H9 (cell line): ENCODE data around the gene BMERB1. TPM values are rescaled to one million over a fixed set of nuclear protein-coding genes. Genes with fewer than 3 reads are reported as not detected.

Experiments used
- DNase-seq: peaks from one replicate; pipeline ENCODE4 v3.0.0-alpha.2; 2017
- H2AFZ ChIP-seq: one replicate; pipeline ENCODE4 v1.6.1; 2013; ENCODE audit warnings: mild to moderate bottlenecking, low read length, control low read depth, moderate library complexity
- H2AK5ac ChIP-seq: 2 replicates; pipeline ENCODE4 v1.6.1; 2013; ENCODE audit warnings: low read length, control low read depth, mixed read lengths; ENCODE audit not compliant: insufficient read length
- H2BK120ac ChIP-seq: one replicate; pipeline ENCODE4 v1.6.1; 2013; ENCODE audit warnings: low read depth, mild to moderate bottlenecking, low read length, control low read depth, inconsistent platforms; ENCODE audit not compliant: poor library complexity, severe bottlenecking
- H2BK12ac ChIP-seq: 2 replicates; pipeline ENCODE4 v1.6.1; 2013; ENCODE audit warnings: low read length, control low read depth, mixed read lengths, low read depth; ENCODE audit not compliant: insufficient read length
- H2BK15ac ChIP-seq: 2 replicates; pipeline ENCODE4 v1.6.1; 2013; ENCODE audit warnings: low read depth, low read length, control low read depth
- H2BK20ac ChIP-seq: one replicate; pipeline ENCODE4 v1.6.1; 2013; ENCODE audit warnings: low read depth, mild to moderate bottlenecking, low read length, control low read depth, inconsistent platforms; ENCODE audit not compliant: poor library complexity, severe bottlenecking
- H2BK5ac ChIP-seq: 2 replicates; pipeline ENCODE4 v1.6.1; 2013; ENCODE audit warnings: low read length, control low read depth, mixed read lengths; ENCODE audit not compliant: insufficient read length
- H3K14ac ChIP-seq: 2 replicates; pipeline ENCODE4 v1.6.1; 2013; ENCODE audit warnings: low read length, control low read depth; ENCODE audit not compliant: insufficient read depth
- H3K18ac ChIP-seq: 2 replicates; pipeline ENCODE4 v1.6.1; 2013; ENCODE audit warnings: low read depth, mild to moderate bottlenecking, mixed read lengths, low read length, control low read depth; ENCODE audit not compliant: insufficient read length
- H3K23ac ChIP-seq: 2 replicates; pipeline ENCODE4 v1.6.1; 2013; ENCODE audit warnings: low read length, control low read depth, mixed read lengths, low read depth; ENCODE audit not compliant: insufficient read length
- H3K23me2 ChIP-seq: 2 replicates; pipeline ENCODE4 v1.6.1; 2013; ENCODE audit warnings: low read depth, mild to moderate bottlenecking, mixed read lengths, low read length, control low read depth; ENCODE audit not compliant: insufficient read length, poor library complexity, severe bottlenecking
- H3K27ac ChIP-seq: 2 replicates; pipeline ENCODE4 v1.5.1; 2013; ENCODE audit warnings: low read length, control low read depth, mixed read lengths, low read depth; ENCODE audit not compliant: insufficient read length
- H3K27me3 ChIP-seq: 2 replicates; pipeline ENCODE4 v1.6.1; 2013; ENCODE audit warnings: low read length, control low read depth, inconsistent platforms; ENCODE audit not compliant: insufficient read depth
- H3K4ac ChIP-seq: 2 replicates; pipeline ENCODE4 v1.6.1; 2013; ENCODE audit warnings: low read depth, mild to moderate bottlenecking, control low read depth, inconsistent platforms, low read length, moderate library complexity
- H3K4me1 ChIP-seq: 2 replicates; pipeline ENCODE4 v1.6.1; 2013; ENCODE audit warnings: low read length, control low read depth, inconsistent platforms; ENCODE audit not compliant: insufficient read depth
- H3K4me2 ChIP-seq: 2 replicates; pipeline ENCODE4 v1.6.1; 2013; ENCODE audit warnings: low read length, control low read depth, mixed read lengths; ENCODE audit not compliant: insufficient read length, insufficient read depth
- H3K56ac ChIP-seq: 2 replicates; pipeline ENCODE4 v1.6.1; 2013; ENCODE audit warnings: low read depth, mild to moderate bottlenecking, mixed read lengths, low read length, control low read depth; ENCODE audit not compliant: insufficient read length
- H3K79me1 ChIP-seq: 2 replicates; pipeline ENCODE4 v1.6.1; 2013; ENCODE audit warnings: low read depth, mild to moderate bottlenecking, moderate library complexity, low read length, control low read depth, inconsistent platforms; ENCODE audit not compliant: insufficient read depth, poor library complexity, severe bottlenecking
- H3K79me2 ChIP-seq: 2 replicates; pipeline ENCODE4 v1.6.1; 2013; ENCODE audit warnings: low read length, control low read depth, inconsistent platforms; ENCODE audit not compliant: insufficient read depth
- H3K9ac ChIP-seq: 2 replicates; pipeline ENCODE4 v1.6.1; 2013; ENCODE audit warnings: low read length, control low read depth, mixed read lengths; ENCODE audit not compliant: insufficient read length; ENCODE audit errors: extremely low read depth
- H3K9me3 ChIP-seq: one replicate; pipeline ENCODE4 v1.6.1; 2013; ENCODE audit warnings: low read depth, low read length, inconsistent platforms; ENCODE audit not compliant: control insufficient read depth
- H3T11ph ChIP-seq: one replicate; pipeline ENCODE4 v1.6.1; 2013; ENCODE audit warnings: mild to moderate bottlenecking, low read length, control low read depth, inconsistent platforms
- H4K20me1 ChIP-seq: one replicate; pipeline ENCODE4 v1.6.1; 2013; ENCODE audit not compliant: control insufficient read depth, insufficient read length, insufficient read depth
- H4K5ac ChIP-seq: 2 replicates; pipeline ENCODE4 v1.6.1; 2013; ENCODE audit warnings: low read depth, mild to moderate bottlenecking, mixed read lengths, low read length, control low read depth; ENCODE audit not compliant: insufficient read length
- H4K8ac ChIP-seq: replicated peaks from 2 replicates; pipeline ENCODE4 v1.6.1; 2013; ENCODE audit warnings: low read length, control low read depth, mixed read lengths, low read depth; ENCODE audit not compliant: insufficient read length
- H4K91ac ChIP-seq: 2 replicates; pipeline ENCODE4 v1.6.1; 2013; ENCODE audit warnings: low read depth, mild to moderate bottlenecking, moderate library complexity, mixed read lengths, low read length, control low read depth; ENCODE audit not compliant: insufficient read length
- H3K27ac Mint-ChIP-seq, 3 experiments: 2 replicates in 2 of 3; 3 replicates in 1 of 3; pipeline ENCODE4 v1.8.0; 2020 to 2021; ENCODE audit warnings: mixed read lengths in 3 of 3, mild to moderate bottlenecking in 1 of 3, moderate library complexity in 1 of 3
- H3K27me3 Mint-ChIP-seq: 2 replicates; pipeline ENCODE4 v1.8.0; 2021; ENCODE audit warnings: low read depth, mild to moderate bottlenecking, moderate library complexity, mixed read lengths
- H3K36me3 Mint-ChIP-seq, 3 experiments: 2 replicates in 2 of 3; 3 replicates in 1 of 3; pipeline ENCODE4 v1.8.0; 2020 to 2021; ENCODE audit warnings: low read depth in 3 of 3, mixed read lengths in 3 of 3; ENCODE audit not compliant: insufficient read depth in 1 of 3
- H3K4me1 Mint-ChIP-seq, 2 experiments: 2 replicates each; pipeline ENCODE4 v1.8.0; 2020; ENCODE audit warnings: mixed read lengths in 2 of 2
- H3K4me3 Mint-ChIP-seq, 2 experiments: 2 replicates in 1 of 2; 3 replicates in 1 of 2; pipeline ENCODE4 v1.8.0; 2020 to 2021; ENCODE audit warnings: mild to moderate bottlenecking in 2 of 2, mixed read lengths in 2 of 2, moderate library complexity in 1 of 2
- H3K9me3 Mint-ChIP-seq, 2 experiments: 2 replicates in 1 of 2; 3 replicates in 1 of 2; pipeline ENCODE4 v1.8.0; 2020; ENCODE audit warnings: mild to moderate bottlenecking in 2 of 2, mixed read lengths in 2 of 2, moderate library complexity in 1 of 2
- CTCF ChIP-seq: fragments of 200-600 bp; sonication (generic); conservative IDR thresholded peaks from 3 replicates; pipeline ENCODE4 v1.8.0; 2021; ENCODE audit warnings: antibody characterized with exemption, mild to moderate bottlenecking
- WGBS: extraction: QIAGEN DNeasy Blood & Tissue Kit; methylation state at CpG from one replicate; pipeline ENCODE4 v1.1.7; 2013; ENCODE audit warnings: missing lambda C conversion rate, low lambda C conversion rate, mixed read lengths; ENCODE audit not compliant: insufficient read length; ENCODE audit errors: extremely low coverage; 5-methylcytosine and 5-hydroxymethylcytosine counted together
- total RNA-seq: library from RNA; stranded (reverse); gene quantifications from 2 replicates; pipeline ENCODE4 v1.2.1, GENCODE V29; 2021

The BMERB1 gene
- total RNA-seq, 1 experiment from 2014 or later = 19.5 TPM

- Histone ChIP-seq H3K4me1 (no peaks in the 10 kb centered on the region), H2BK20ac (no peak overlapping the region), H2BK12ac (no peak overlapping the region), H2BK15ac (no peak overlapping the region), H3T11ph (no peak overlapping the region), H4K5ac (no peak overlapping the region), H3K4me2 (no peak overlapping the region), H2BK5ac (no peak overlapping the region), H4K8ac (no peak overlapping the region), H3K79me2 (no peaks in the 10 kb centered on the region), H2BK120ac (no peak overlapping the region), H3K4ac (no peak overlapping the region), H3K79me1 (no peaks in the 10 kb centered on the region), H3K27ac (no peak overlapping the region), H4K91ac (no peak overlapping the region), H4K20me1 (no peaks in the 10 kb centered on the region), H2AK5ac (no peak overlapping the region), H3K9me3 (no peaks in the 10 kb centered on the region), H3K9ac (no peak overlapping the region), H3K27me3 (no peaks in the 10 kb centered on the region), H3K14ac (no peak overlapping the region), H3K23me2 (no peaks in the 10 kb centered on the region), H3K18ac (no peak overlapping the region), H3K23ac (no peak overlapping the region), H3K56ac (no peak overlapping the region), H2AFZ (no peak overlapping the region)
- no CpG with 5 or more reads among the region's 10 CpGs for WGBS
- Mint-ChIP-seq H3K4me1 (peaks cover 0 to 5% of the 10 kb centered on the region in 2 experiments; a peak in 1 of 4 replicates), H3K36me3 (peaks cover 0 to under 1% (median 0%) of the 10 kb centered on the region in 3 experiments; a peak in 2 of 7 replicates), H3K27ac (peak overlapping the region in 2 of 3 experiments; percentile 4 to 21; a peak in 2 of 7 replicates), H3K4me3 (no peak overlapping the region), H3K27me3 (no peaks in the 10 kb centered on the region), H3K9me3 (no peaks in the 10 kb centered on the region)
- DNase-seq = no peak
- TF ChIP-seq CTCF = no peak
Observed at GRCh38 chr16:15521758-15522509, 87.5 kb downstream of the BMERB1 start.
